ENCODE results near the gene SULT2A1.

SULT2A1 gene

GRCh38 chr19:47865166-47865565 lies 20.9 kb downstream of the SULT2A1 start:
- TF ChIP-seq CTCF (IDR thresholded peaks at IDR 0.05; ENCODE audit: borderline replicate concordance, extremely low read depth, low read length, poor library complexity, severe bottlenecking) (no peak), EZH2 (IDR thresholded peaks at IDR 0.05; ENCODE audit: borderline replicate concordance, low read depth, low read length, severe bottlenecking) (no peak)
- Histone ChIP-seq H3K9ac (ENCODE audit: low read depth, low read length) (no peak overlapping the region), H3K9me3 (ENCODE audit: insufficient read depth, low read length, severe bottlenecking) (no peaks in the 10 kb centered on the region), H3K79me2 (ENCODE audit: insufficient read depth, low read length) (no peaks in the 10 kb centered on the region), H3K27ac (ENCODE audit: low read length) (no peak overlapping the region), H3K4me2 (ENCODE audit: insufficient read depth, low read length) (no peak overlapping the region), H4K20me1 (ENCODE audit: insufficient read depth, low read length) (no peaks in the 10 kb centered on the region), H3K4me3 (ENCODE audit: low read depth in 1 of 2, low read length in 2 of 2) (no peak overlapping the region), H3K27me3 (ENCODE audit: insufficient read depth, low read length, poor library complexity) (no peaks in the 10 kb centered on the region), H3K36me3 (ENCODE audit: insufficient read depth, low read length) (no peaks in the 10 kb centered on the region), H2AFZ (ENCODE audit: low read depth, low read length) (no peak overlapping the region), H3K4me1 (ENCODE audit: insufficient read depth, low read length) (no peaks in the 10 kb centered on the region)
- ATAC-seq (ENCODE audit: insufficient read depth, low read depth) (no peak), DNase-seq (no peak)

- Histone ChIP-seq H3K4me3 (ENCODE audit: low read depth in 1 of 2, low read length in 2 of 2) (no peak overlapping the region), H3K27me3 (ENCODE audit: insufficient read depth, low read length, poor library complexity) (no peaks in the 10 kb centered on the region), H3K79me2 (ENCODE audit: insufficient read depth, low read length) (no peaks in the 10 kb centered on the region), H4K20me1 (ENCODE audit: insufficient read depth, low read length) (no peaks in the 10 kb centered on the region), H2AFZ (ENCODE audit: low read depth, low read length) (no peak overlapping the region), H3K4me2 (ENCODE audit: insufficient read depth, low read length) (no peak overlapping the region), H3K9me3 (ENCODE audit: insufficient read depth, low read length, severe bottlenecking) (no peaks in the 10 kb centered on the region), H3K27ac (ENCODE audit: low read length) (no peak overlapping the region), H3K4me1 (ENCODE audit: insufficient read depth, low read length) (no peaks in the 10 kb centered on the region), H3K36me3 (ENCODE audit: insufficient read depth, low read length) (no peaks in the 10 kb centered on the region), H3K9ac (ENCODE audit: low read depth, low read length) (no peak overlapping the region)
- ATAC-seq (ENCODE audit: insufficient read depth, low read depth) (peak; percentile 99), DNase-seq (peak; percentile 78)
- TF ChIP-seq CTCF (IDR thresholded peaks at IDR 0.05; ENCODE audit: borderline replicate concordance, extremely low read depth, low read length, poor library complexity, severe bottlenecking) (peak; percentile 98), EZH2 (IDR thresholded peaks at IDR 0.05; ENCODE audit: borderline replicate concordance, low read depth, low read length, severe bottlenecking) (no peak)
Measured at GRCh38 chr19:47863514-47863936, 22.6 kb downstream of the SULT2A1 start.

GRCh38 chr19:47861630-47862029 lies 24.5 kb downstream of the SULT2A1 start:
- no peak for DNase-seq
- no peaks in the 10 kb centered on the region for H3K4me1 ChIP-seq (ENCODE audit: insufficient read depth, low read length)

More at GRCh38 chr19:47861630-47862029, 24.5 kb downstream of the SULT2A1 start:
- H3K4me3 ChIP-seq (ENCODE audit: low read depth in 1 of 2, low read length in 2 of 2): no peak overlapping the region
- no peak overlapping the region for H3K9ac ChIP-seq (ENCODE audit: low read depth, low read length)
- no peak for TF ChIP-seq CTCF (IDR thresholded peaks at IDR 0.05; ENCODE audit: borderline replicate concordance, extremely low read depth, low read length, poor library complexity, severe bottlenecking)
- no peak for TF ChIP-seq EZH2 (IDR thresholded peaks at IDR 0.05; ENCODE audit: borderline replicate concordance, low read depth, low read length, severe bottlenecking)
- H3K27me3 ChIP-seq (ENCODE audit: insufficient read depth, low read length, poor library complexity): no peaks in the 10 kb centered on the region
- no peaks in the 10 kb centered on the region for H3K9me3 ChIP-seq (ENCODE audit: insufficient read depth, low read length, severe bottlenecking)
- H3K4me2 ChIP-seq (ENCODE audit: insufficient read depth, low read length): no peak overlapping the region
- ATAC-seq (ENCODE audit: insufficient read depth, low read depth): no peak
- no peaks in the 10 kb centered on the region for H3K36me3 ChIP-seq (ENCODE audit: insufficient read depth, low read length)
- H2AFZ ChIP-seq (ENCODE audit: low read depth, low read length): no peak overlapping the region
- H3K79me2 ChIP-seq (ENCODE audit: insufficient read depth, low read length): no peaks in the 10 kb centered on the region
- no peak overlapping the region for H3K27ac ChIP-seq (ENCODE audit: low read length)
- H4K20me1 ChIP-seq (ENCODE audit: insufficient read depth, low read length): no peaks in the 10 kb centered on the region
